ENCODE results near the gene ISX.

The ISX gene

DNA sequence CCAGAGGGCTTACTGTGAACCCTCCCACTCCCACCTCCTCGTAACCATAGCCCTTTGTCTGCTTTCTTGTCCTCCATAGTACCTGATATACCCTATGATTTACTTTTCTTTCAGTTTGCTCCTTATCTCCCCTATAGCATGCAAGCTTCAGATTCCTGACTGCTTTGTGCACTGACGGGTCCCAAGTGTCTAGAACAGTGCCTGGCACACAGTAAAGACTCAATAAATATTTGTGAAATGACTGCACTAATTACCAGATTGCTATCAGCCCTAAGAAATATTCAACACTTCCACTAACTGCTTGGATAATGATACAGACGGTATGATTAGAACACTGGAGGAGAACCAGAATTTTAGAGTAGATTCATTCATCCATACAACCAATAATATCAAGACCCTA is 33.0 kb downstream of the ISX start:
- TF ChIP-seq, protein P1, sequence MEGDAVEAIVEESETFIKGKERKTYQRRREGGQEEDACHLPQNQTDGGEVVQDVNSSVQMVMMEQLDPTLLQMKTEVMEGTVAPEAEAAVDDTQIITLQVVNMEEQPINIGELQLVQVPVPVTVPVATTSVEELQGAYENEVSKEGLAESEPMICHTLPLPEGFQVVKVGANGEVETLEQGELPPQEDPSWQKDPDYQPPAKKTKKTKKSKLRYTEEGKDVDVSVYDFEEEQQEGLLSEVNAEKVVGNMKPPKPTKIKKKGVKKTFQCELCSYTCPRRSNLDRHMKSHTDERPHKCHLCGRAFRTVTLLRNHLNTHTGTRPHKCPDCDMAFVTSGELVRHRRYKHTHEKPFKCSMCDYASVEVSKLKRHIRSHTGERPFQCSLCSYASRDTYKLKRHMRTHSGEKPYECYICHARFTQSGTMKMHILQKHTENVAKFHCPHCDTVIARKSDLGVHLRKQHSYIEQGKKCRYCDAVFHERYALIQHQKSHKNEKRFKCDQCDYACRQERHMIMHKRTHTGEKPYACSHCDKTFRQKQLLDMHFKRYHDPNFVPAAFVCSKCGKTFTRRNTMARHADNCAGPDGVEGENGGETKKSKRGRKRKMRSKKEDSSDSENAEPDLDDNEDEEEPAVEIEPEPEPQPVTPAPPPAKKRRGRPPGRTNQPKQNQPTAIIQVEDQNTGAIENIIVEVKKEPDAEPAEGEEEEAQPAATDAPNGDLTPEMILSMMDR (IDR thresholded peaks at IDR 0.05; ENCODE audit: control insufficient read depth, insufficient read depth, low read depth, low read length, missing control alignments), result no peak
- no peak for DNase-seq (ENCODE audit: low read depth)
- no peak overlapping the region for H3K4me3 ChIP-seq (ENCODE audit: control insufficient read depth, low read depth, low read length)

DNA sequence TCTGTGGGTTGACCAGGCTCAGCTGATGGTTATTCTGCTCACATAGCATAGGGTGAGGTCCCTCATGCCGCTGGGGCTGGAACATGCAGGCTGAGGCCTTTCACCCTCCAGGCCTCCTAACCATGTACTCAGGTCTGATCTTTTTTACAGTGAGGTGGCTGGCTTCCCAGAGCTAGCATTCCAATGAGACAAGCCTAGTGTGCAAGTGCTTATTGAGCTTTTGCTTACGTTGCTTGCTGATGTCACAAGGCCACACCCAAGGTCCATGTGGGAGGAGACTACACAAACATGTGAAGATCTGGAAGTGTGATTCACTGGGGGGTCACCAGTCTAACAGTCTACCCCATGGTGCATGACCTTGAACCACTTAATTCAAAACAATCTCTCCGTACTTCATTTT is 33.9 kb downstream of the ISX start:
- TF ChIP-seq, protein P1 (IDR thresholded peaks at IDR 0.05; ENCODE audit: control insufficient read depth, insufficient read depth, low read depth, low read length, missing control alignments), result no peak
- no peak for DNase-seq (ENCODE audit: low read depth)
- no peak overlapping the region for H3K4me3 ChIP-seq (ENCODE audit: control insufficient read depth, low read depth, low read length)

DNA sequence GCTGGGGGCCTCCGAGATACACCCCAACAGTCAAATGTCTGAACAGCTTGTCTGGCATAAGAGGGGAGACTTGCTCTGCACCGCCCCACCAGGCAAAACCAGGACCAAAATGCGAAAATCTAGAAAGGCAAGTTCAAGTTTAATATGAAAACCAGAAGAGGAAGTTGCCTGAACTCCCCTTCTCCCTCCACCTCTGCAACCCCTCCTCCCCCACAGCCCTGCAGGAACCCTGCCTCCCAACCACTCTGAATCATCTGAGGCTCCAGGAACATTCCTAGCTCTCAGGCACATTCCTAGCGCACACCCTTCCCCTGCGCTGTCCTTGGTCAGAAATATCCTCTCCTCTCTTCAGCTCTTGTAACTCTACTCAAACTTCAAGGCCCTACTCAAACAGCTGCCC is 36.7 kb downstream of the ISX start:
- no peak for DNase-seq (ENCODE audit: low read depth)
- no peak overlapping the region for H3K4me3 ChIP-seq (ENCODE audit: control insufficient read depth, low read depth, low read length)
- TF ChIP-seq, protein P1 (IDR thresholded peaks at IDR 0.05; ENCODE audit: control insufficient read depth, insufficient read depth, low read depth, low read length, missing control alignments), result no peak

DNA sequence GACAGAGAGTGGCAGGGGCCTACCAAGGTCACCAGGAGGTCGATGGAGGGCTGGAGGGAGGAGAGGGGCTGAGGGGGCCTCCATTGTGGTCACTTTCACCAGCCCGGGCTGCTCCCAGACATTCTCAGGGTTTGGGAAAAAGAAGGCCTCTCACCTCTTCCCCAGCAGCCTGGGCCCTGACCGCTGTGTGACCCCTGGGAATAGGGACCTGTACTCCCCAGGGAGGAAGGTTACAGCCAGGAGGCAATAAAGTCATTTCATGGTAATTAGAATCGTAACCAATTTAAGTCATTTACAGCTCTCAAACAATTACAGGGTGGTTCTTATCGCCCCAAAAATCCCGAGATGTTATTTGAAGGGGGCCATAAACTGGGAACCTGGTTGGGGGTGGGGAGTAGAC is 37.8 kb downstream of the ISX start:
- no peak for DNase-seq (ENCODE audit: low read depth)
- no peak overlapping the region for H3K4me3 ChIP-seq (ENCODE audit: control insufficient read depth, low read depth, low read length)
- TF ChIP-seq, protein P1 (IDR thresholded peaks at IDR 0.05; ENCODE audit: control insufficient read depth, insufficient read depth, low read depth, low read length, missing control alignments), result no peak

DNA sequence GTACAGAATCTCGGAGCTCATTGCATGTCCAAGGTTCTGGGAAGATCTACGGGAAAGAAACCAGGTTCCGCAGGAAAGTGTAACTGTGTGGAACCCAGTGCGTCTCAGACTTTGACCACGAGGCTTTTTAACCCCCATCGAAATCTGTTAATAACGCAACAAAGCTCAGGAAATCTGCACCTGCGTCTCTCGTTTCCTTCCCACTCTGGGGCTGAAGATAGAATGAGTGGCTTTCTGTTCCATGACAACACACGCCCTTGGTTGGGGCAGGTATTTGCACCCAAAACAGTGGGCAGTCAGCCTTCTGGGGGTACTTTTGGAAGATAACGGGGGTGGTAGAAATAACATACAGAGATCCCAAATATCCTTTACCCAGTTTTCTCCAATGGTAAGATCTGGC is 38.5 kb downstream of the ISX start:
- no peak for DNase-seq (ENCODE audit: low read depth)
- H3K4me3 ChIP-seq (ENCODE audit: control insufficient read depth, low read depth, low read length), result no peak overlapping the region
- TF ChIP-seq, protein P1 (IDR thresholded peaks at IDR 0.05; ENCODE audit: control insufficient read depth, insufficient read depth, low read depth, low read length, missing control alignments), result no peak

DNA sequence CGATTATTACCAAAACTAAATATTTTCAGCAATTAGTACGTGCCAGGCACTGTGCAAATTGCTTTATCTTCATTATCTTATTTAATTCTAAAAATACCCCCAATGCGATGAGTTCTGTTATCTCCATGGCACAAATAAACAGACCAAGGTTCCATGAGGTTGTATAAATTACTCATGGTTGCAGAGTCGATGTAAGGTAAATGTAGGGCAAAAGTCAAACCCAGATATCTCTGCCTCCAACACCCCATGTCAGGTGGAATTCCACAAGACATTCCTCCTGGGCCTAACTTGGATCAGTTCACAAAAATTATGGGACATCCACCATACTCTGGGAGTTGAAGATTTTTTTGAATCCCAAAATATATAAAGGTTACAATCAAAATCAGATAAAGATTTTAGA is 43.7 kb downstream of the ISX start:
- TF ChIP-seq, protein P1 (IDR thresholded peaks at IDR 0.05; ENCODE audit: control insufficient read depth, insufficient read depth, low read depth, low read length, missing control alignments), result no peak
- H3K4me3 ChIP-seq (ENCODE audit: control insufficient read depth, low read depth, low read length), result no peak overlapping the region

DNA sequence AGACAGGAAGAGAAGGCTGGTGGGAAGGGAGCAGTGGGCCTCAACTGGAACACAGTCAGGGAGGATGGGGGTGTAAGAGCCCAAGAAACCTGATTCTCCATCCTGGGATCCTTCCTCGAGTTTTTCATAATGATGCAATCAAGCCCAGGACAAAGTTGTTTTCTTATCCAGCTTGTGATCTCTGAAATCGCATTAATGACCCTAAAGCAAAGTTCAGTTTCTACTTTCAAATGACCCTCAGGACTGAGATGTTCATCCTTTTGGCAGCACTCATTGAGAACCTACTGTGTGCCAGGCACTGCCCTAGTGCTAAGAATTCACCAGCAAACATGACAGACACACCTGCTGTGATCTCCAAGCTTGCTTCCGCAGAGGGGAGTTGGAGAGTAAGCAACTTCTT is 45.3 kb downstream of the ISX start:
- TF ChIP-seq, protein P1 (IDR thresholded peaks at IDR 0.05; ENCODE audit: control insufficient read depth, insufficient read depth, low read depth, low read length, missing control alignments), result no peak
- H3K4me3 ChIP-seq (ENCODE audit: control insufficient read depth, low read depth, low read length), result no peak overlapping the region
- DNase-seq (ENCODE audit: low read depth), result no peak

More for the DNA sequence above, 43.7 kb downstream of the ISX start:
- DNase-seq (ENCODE audit: low read depth), result no peak

Data from AG09309 (cell line).